ENCODE data around the gene KCNIP3.

- TF ChIP-seq POLR2A (IDR thresholded peaks at IDR 0.05) (no peak), CTCF (IDR thresholded peaks at IDR 0.05) (no peak)
Measured at GRCh38 chr2:95391641-95392310, 94.6 kb downstream of the KCNIP3 start.

Data from esophagus squamous epithelium (tissue), 4 donors.